Measurements from ENCODE around the gene TMEM52.
"Not testable (repeated sequence)": the region's sequence is repeated elsewhere in the genome, so short reads cannot be mapped to it uniquely, and the experiment has no call there.

Gene TMEM52

DNA sequence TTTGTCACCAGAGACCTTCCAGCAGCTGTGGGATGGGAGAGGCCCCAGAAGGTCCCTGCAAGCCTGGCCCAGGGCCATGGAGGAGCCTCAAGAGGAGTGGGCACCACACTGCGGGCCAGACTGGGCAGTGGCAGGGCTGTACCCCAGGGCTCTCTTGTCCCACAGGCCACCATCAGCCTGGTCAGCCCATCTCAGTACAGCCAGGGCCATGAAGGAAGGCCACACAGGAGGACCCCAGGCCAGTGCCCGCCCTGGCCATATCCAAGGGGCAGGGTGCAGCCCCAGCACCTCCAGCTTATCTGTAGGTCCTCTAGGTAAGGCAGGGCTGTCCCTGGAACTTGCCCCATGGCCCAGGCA lies 25.1 kb downstream of the TMEM52 start:
- no peak for DNase-seq (ENCODE audit: low spot score)

DNA sequence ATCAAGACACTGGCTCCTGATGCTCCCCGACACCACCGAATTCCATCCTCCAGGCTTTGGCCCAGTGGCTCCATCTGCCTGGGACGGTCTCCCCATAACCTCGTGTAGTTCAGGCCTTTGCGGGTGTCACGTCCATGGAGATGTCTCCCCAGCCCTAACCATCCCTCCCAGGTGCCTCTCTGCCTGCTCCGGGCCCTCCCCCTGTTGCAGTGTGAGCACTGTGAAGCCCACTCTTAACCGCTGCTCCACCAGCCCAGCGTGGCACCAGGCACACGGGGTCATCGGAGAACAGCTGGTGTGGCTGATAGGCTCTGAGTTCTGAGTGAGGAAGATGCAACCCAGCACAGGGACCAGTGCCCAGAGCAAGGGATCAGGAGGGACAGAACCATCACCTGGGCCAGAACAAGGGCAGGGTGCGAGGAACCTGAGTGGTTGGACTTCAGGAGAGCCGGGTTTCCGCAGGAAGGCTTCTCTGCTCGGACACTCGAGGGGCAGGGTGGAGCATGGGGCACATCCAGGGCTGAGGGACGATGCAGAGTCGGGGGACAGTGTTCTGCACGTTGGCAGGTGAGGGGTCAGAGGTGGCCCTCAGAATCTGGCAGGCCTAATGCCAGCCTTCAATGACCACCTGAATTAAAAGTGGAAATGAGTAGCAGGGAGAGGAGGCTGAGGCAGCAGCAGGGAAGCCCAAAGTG lies 25.6 kb downstream of the TMEM52 start:
- no peak for DNase-seq (ENCODE audit: low spot score)

GRCh38 chr1:1892763-1893120 lies 26.3 kb downstream of the TMEM52 start:
- DNase-seq (ENCODE audit: low spot score), result no peak

GRCh38 chr1:1892079-1892762 lies 26.9 kb downstream of the TMEM52 start:
- no peak for DNase-seq (ENCODE audit: low spot score)

DNA sequence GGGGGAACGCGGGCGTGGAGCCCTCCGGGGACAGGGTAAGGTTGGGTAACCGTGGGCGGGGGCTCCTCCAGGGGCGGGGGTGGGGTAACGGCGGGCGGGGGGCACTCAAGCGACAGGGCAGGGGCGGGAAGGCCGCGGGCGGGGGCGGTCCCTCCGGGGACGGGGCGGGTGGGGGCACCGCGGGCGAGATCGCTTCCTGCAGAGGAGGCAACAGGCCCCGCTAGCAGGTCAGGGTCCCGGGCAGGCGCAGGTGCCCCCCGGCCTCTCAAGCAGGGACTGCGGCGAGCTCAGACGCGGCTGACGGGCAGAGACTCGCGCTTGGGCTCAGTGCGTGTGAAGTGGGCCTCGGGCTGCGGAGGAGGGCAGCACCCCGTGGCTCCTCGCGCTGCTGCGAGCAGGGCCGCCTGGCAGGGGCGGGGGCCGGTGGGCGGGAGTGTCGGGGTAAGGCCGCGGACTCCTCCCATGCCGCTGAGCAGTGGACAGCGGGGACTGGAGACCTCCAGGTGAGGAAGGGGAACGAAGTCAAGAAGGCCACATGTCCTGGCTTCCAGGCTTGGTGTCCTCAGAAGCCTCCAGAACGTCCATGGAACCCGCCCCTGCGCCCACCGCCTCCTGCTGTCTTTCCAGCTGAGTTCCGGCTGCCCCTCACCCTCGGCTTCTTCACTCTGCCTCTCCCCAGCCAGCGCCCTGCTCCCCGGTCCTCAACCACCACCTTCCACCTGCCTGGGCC lies 27.6 kb downstream of the TMEM52 start:
- peak; percentile 48 for DNase-seq (ENCODE audit: low spot score)

GRCh38 chr1:1890506-1891348 lies 28.4 kb downstream of the TMEM52 start, which contains the start of gene GNB1:
TSS of gene GNB1 (minus strand) at chr1:1891087. CDS start at chr1:1825453, 65,634 bp downstream.
- peak; percentile 91 for DNase-seq (ENCODE audit: low spot score)

- DNase-seq (ENCODE audit: low spot score), result no peak
These were observed 29.1 kb downstream of the TMEM52 start for GRCh38 chr1:1889847-1890505.

GRCh38 chr1:1889090-1889750 lies 29.9 kb downstream of the TMEM52 start:
- DNase-seq (ENCODE audit: low spot score), result no peak

DNA sequence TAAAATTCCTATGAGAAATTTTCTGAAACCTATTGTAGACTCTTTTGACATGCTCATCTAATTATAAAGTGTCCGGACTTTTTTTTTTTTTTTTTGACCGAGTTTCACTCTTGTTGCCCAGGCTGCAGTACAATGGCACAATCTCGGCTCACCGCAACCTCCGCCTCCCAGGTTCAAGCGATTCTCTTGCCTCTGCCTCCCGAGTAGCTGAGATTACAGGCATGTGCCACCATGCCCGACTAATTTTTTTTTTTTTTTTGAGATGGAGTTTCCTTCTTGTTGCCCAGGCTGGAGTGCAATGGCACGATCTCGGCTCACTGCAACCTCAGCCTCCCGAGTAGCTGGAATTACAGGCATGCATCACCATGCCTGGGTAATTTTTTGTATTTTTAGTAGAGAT lies 35.2 kb downstream of the TMEM52 start:
- not testable (repeated sequence) for DNase-seq (ENCODE audit: low spot score)

GRCh38 chr1:1883092-1883873 lies 35.8 kb downstream of the TMEM52 start:
- DNase-seq (ENCODE audit: low spot score), result no peak

DNA sequence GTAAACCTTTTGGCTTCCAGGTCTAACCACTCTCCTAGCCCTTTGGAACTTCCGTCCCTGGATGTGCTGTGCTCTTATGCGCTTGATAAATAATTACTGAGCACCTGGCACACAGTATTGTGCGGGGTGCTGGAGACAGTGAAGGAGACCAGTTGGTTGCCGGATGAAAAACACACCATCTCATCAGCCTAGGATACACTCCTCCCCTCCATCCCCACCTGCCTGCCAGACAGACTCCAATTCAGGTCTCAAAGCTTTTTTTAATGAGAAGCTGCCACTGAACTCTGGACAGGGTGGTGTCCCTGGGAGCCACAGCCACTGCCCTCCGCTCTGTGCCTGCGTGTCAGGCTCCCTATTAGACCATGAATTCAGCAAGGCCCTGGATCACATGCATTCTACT lies 37.4 kb downstream of the TMEM52 start:
- no peak for DNase-seq (ENCODE audit: low spot score)

DNA sequence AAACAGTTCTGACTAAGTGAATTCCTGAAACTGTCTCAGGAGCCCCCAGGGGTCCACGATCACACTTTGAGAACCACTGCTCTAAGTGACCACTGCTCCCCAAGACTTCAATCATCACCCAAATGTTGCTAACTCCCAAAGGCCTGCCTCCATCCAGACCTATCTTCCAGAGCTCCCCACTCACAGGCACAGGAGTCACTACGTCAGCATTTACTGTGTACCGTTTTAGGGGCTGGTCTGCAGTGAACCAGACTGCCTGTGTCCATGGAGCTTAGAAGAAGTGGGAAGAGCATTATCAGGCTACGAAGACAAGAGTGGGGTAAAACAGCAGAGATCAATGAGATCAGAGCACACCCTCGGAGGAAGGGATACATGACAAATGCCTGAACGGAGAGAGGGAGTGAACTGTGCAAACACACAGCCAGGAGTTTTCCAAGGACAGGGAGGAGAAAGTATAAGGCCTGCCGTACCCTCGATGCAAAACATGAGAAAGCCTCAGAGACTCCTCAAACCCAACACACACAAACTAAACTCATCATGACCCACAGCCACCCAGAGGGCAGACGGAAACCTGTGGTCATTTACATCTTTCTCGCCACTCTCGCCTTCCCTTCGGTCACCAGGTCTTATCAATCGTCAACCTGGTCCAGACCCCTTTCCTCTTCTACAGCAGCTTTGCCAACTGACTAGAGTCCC lies 38.3 kb downstream of the TMEM52 start:
- DNase-seq (ENCODE audit: low spot score), result no peak

- no peak for DNase-seq (ENCODE audit: low spot score)
These were observed 39.1 kb downstream of the TMEM52 start for GRCh38 chr1:1879942-1880341.

DNA sequence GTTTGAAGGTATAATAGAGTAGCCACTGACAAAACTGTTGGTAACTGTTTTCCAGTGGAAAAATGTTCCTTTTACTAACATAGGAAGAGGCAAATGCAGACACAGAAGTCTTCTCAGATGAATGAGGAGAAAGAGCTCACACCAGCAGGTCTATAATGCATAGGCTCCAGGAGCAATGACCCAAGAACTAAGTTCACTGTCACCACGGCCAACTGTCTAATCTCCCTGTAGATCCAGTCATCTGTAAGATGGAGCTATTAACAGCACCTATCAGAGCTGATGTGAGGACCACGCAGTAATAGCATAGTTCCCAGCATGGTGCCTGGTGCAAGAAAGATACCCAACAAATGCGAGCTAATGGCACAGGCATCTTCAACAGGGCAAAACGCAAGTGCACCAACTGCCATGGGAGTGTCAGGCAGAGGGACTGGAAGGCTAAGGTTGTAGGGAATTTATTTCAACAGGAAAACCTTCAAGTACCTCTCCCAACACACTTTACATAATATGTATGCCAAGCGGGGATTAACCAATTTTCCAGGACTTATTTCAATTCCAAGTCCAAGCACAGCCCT lies 41.1 kb downstream of the TMEM52 start:
- no peak for DNase-seq (ENCODE audit: low spot score)

DNA sequence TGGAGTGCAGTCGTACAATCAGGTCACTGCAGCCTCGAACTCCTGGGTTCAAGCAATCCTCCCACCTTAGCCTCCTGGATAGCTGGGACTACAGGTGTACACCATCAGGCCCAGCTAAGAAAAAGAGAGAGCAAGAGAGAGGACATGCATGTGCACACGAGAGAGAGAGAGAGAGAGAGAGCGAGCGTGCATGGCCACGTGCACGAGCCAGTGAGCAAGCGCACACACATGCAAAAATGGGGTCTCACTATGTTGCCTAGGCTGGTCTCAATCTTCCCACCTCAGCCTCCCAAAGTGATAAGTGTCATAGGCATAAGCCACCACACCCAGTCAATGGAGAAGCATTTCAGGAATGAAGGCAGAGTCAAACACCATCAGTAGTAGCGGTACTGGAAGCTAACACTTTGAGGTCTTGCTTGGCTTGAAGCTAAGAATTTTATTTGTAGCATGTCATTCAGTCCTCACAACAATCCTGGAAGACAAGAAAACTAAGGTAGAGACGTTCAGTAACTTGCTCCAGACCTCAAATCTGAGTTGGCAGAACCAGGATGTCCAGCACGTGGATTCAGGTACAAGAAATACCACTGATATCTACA lies 42.6 kb downstream of the TMEM52 start:
- DNase-seq (ENCODE audit: low spot score), result no peak

DNA sequence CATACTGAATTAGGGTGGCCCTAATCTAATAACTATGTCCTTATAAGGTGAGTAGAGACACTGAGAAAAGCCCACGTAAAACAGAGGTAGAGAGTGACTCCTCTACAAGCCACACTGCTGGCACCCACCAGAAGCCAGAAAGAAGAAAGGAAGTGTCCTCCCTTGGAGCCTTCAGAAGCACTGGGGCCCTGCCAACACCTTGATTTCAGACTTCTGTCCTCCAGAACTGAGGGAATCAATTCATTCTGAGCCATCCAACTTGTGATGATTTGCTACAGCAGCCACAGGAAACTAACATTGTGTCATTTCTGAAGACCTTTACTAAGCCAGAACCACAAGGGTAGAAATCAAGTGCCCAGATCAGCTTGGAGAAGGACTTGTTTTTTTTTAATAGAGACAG lies 43.1 kb downstream of the TMEM52 start:
- no peak for DNase-seq (ENCODE audit: low spot score)

- no peak for DNase-seq (ENCODE audit: low spot score)
These were observed 44.2 kb downstream of the TMEM52 start for GRCh38 chr1:1874901-1875300.

- peak; percentile 34 for DNase-seq (ENCODE audit: low spot score)
These were observed 45.9 kb downstream of the TMEM52 start for GRCh38 chr1:1873186-1873585.

Data from COLO829 (cell line).